G401.6 (cell line): ENCODE measurements around the gene SLC25A25.

ENCODE experiments used
- FAIRE-seq: peaks from 2 replicates; lab custom pipeline; 2012; peaks lifted over from hg19 to GRCh38; lab: Jason Lieb, UNC

The SLC25A25 gene

GRCh38 chr9:128149001-128149701, 81.1 kb downstream of the SLC25A25 start, which contains the start of gene LCN2:
Gene LCN2, plus strand, starts transcription at chr9:128149453. Its CDS starts 73 bp downstream, at chr9:128149526.
- no peak for FAIRE-seq

GRCh38 chr9:128149951-128150593, 82.0 kb downstream of the SLC25A25 start:
- FAIRE-seq, result no peak

DNA sequence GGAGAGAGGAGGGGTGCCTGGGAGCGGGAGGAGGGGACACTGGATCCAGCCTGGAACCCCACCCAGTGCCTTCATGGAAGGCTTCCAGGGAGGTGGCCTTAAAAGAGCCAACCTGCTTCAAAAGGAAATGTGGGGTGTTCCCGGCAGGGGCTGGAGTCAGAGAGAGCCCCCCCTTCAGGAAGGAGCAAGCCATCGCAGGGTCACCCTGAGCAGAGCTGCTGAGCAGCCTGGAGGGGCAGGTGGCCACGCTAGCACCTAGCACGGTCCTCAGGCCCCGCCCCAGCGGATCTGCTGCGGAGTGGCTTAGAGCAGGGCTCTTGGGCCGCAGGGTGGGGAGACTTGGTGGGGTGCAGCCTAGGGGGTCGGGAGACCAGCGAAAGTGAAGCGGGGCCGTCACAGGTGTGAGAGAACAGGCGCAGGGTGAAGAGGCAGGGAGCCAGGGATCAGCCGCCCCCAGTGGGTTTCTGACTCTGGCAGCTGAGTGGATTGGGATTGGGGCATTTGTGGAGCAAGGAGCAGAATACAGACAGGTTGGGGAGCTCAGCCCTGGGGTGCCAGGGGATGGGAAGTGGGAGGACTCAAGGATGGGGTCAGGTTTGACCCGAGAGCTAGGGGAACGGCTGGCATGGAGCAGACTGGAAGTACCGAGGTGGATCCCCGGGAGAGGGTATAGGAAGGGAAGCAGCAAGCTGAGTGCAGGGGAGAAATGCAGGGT, 82.7 kb downstream of the SLC25A25 start:
- no peak for FAIRE-seq

DNA sequence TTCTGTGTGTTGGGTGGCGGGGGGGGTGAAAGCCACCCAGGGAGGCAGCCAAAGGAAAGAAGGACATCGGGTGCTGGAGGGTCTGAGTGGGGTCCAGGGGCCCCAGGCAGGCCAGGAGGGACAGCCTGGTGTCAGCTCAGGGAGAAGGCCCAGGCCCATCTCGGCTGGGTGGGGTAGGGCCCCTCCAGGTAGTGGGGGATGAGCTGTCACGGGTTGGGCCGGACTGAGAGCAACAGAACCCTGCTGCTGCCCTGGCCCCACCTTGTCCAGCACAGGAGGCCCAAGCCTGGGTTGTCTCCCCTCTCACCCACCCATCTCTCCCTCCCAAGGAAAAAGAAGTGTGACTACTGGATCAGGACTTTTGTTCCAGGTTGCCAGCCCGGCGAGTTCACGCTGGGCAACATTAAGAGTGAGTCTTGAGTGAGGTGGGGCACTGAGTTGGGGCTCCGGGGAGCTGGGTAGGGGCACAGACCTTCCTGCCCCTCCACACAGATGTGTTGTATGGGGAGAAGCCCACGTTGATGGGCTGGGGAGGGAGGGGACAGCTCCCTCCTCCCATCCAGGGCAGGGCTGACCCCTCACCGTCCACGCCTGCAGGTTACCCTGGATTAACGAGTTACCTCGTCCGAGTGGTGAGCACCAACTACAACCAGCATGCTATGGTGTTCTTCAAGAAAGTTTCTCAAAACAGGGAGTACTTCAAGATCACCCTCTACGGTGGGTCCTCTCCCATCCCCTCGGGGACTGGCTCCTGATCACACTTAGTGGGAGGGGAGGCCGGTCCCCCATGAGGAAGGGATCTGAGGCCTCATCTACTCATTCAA, 83.5 kb downstream of the SLC25A25 start:
- FAIRE-seq, result no peak

DNA sequence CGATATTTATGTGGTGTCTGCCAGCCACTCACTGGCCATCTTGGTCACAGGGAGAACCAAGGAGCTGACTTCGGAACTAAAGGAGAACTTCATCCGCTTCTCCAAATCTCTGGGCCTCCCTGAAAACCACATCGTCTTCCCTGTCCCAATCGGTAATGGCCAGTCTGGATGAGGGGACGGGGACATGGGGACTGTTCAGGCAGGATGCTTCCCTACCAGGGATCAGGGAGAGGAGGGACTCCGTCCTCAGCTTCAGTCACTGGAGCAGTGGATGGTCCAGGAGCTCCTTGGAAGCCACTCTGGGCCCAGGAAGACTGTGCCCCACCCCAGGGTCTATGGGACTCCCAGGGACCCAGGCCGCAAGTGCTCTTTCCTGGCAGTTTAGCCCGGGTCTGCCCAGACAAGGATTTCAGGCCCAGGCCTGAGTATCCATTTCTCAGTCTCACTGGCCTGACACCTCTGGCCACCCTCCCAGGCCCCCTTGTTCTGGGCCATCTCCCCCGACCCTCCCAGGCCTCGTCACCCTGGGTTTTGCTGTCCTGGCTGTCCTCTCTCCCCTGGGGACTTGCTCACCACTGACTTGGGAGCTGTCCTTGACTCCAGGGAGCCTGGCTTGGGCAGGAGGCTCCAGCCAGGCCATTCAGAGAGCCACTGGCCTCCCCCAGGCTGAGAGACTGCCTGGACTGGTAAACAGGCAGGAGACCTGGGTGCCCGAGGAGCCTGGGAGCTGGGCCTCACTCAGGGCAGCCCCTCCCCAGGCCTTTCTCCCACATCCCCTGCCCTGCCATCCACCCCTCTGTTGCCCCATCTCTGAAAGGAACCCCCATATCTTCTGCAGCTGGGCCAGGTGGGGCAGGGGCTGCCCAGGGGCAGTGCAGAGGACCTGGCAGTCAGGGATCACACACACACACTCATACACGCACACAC, 84.4 kb downstream of the SLC25A25 start:
- no peak for FAIRE-seq

DNA sequence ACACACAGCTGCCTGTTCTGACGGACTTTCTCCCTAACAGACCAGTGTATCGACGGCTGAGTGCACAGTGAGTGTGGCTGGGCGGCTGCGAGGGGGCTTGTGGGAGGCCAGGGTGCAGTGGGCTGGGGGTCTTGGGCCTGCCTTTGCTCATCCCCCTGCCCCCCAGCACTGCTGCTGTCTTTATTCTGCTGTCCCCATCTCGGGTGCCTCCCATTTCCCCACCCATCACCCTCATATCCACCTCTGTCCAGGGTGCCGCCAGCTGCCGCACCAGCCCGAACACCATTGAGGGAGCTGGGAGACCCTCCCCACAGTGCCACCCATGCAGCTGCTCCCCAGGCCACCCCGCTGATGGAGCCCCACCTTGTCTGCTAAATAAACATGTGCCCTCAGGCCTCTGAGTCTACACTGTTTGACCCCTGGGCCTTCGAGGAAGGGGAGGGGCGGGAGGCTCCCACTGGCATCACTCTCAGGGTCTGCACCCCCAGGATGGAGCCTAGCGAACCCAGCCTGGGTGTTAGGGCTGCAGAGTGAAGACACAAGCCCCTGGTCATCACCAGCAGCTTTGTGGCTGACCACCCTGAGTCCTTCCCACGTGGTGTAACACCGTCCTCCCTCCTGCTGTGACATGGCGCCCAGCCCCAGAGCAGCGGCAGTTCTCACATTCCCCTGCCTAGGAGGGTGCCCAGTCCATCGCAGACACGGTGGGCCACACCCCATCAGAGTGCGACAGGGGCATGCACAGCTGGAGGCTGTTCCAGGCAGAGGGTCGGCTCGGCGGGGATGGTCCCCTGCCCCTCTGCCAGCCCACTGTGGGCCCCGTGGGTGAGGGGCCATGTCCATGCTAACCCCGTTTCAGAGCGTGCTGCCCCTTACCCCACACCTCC, 85.3 kb downstream of the SLC25A25 start:
- no peak for FAIRE-seq

GRCh38 chr9:128153947-128154695, 86.1 kb downstream of the SLC25A25 start:
- FAIRE-seq, result no peak

DNA sequence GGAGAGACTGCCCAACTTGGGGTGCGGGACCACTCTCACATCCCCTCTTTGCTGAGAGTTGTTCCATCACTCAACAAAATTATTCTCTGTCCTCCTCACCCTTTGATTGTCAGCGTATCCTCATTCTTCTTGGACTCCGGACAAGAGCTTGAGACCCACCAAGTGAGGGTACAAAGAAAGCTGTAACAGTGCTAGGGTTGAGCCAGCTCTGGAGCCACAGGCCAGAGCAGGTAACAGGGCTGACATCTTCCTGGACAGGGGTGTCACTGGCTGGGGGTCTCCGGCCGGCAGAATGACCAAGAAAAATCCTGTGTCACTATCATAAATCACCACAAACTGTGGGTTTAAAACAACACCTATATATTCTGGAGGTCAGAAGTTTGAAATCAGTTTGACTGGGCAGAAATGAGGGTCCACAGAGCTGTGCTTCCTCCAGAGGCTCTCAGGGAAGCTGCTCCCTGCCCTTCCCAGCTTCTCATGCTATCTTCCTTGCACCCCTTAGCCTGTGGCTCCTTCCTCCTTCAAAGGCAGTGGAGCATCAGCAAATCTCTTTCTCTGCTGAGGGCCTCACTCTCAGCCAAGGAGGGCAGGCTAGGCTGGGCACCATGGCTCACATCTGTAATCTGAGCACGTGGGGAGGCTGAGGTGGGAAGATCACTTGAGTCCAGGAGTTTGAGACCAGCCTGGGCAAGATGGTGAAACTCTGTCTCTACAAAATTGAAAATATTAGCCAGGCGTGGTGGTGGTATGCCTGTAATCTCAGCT, 87.9 kb downstream of the SLC25A25 start:
- no peak for FAIRE-seq
